SK-N-SH (cell line): ENCODE measurements around the gene ZSCAN18. TPM values are rescaled to one million over a fixed set of nuclear protein-coding genes. Genes with fewer than 3 reads are reported as not detected.

Experiments used
- CTCF ChIA-PET: fragments of 300-600, 350-600 bp; formaldehyde crosslinking; extraction: SDS; loops from one replicate; lab custom pipeline; 2021; lab: Yijun Ruan, JAX
- POLR2A ChIA-PET: fragments of 350-600 bp; sonication (Branson Sonifier 250); formaldehyde crosslinking; extraction: SDS; loops from one replicate; lab custom pipeline; 2020; ENCODE audit warnings: antibody characterized with exemption, inconsistent platforms; lab: Yijun Ruan, JAX
- DNase-seq: peaks from one replicate; pipeline ENCODE4 v3.0.0; 2012
- H2AFZ ChIP-seq: fragments of 200-600 bp; sonication (generic); 2 replicates; pipeline ENCODE4 v1.8.1; 2016; ENCODE audit warnings: antibody characterized with exemption, mild to moderate bottlenecking, low read depth
- H3F3A ChIP-seq: fragments of 200-600 bp; sonication (generic); replicated peaks from 2 replicates; pipeline ENCODE3; 2016; ENCODE audit warnings: antibody characterized with exemption, mild to moderate bottlenecking; ENCODE audit not compliant: insufficient read depth
- H3K27ac ChIP-seq, 2 experiments: fragments of 200-500 bp in 1 of 2; fragments of 200-600 bp in 1 of 2; sonication (Bioruptor generic) in 1 of 2; sonication (generic), shearing (Covaris generic) in 1 of 2; 2 replicates each; pipeline versions ENCODE4 v1.5.1 to v1.6.1; 2014 to 2016; ENCODE audit warnings: low read depth in 2 of 2, inconsistent platforms in 1 of 2, low read length in 1 of 2, mild to moderate bottlenecking in 1 of 2, mixed read lengths in 1 of 2
- H3K27me3 ChIP-seq: fragments of 200-600 bp; sonication (generic), shearing (Covaris generic); 2 replicates; pipeline ENCODE4 v1.6.1; 2016; ENCODE audit warnings: mixed run types; ENCODE audit not compliant: insufficient read depth
- H3K36me3 ChIP-seq, 2 experiments: fragments of 200-500 bp in 1 of 2; fragments of 200-600 bp in 1 of 2; sonication (Bioruptor generic) in 1 of 2; sonication (generic) in 1 of 2; replicated peaks in 1 of 2; 2 replicates each; pipeline versions ENCODE3 to v1.5.1; 2014 to 2016; ENCODE audit warnings: low read length in 1 of 2, mild to moderate bottlenecking in 1 of 2; ENCODE audit not compliant: insufficient read depth in 2 of 2, control insufficient read depth in 1 of 2
- H3K4me1 ChIP-seq, 2 experiments: fragments of 200-500 bp in 1 of 2; fragments of 200-600 bp in 1 of 2; sonication (Bioruptor generic) in 1 of 2; sonication (generic), shearing (Covaris generic) in 1 of 2; 2 replicates each; pipeline versions ENCODE4 v1.5.1 to v1.6.1; 2014 to 2016; ENCODE audit warnings: low read depth in 1 of 2, low read length in 1 of 2, mixed run types in 1 of 2; ENCODE audit not compliant: insufficient read depth in 2 of 2, control insufficient read depth in 1 of 2
- H3K4me2 ChIP-seq: fragments of 200-600 bp; sonication (generic), shearing (Covaris generic); 2 replicates; pipeline ENCODE4 v1.6.1; 2017; ENCODE audit warnings: mixed run types
- H3K4me3 ChIP-seq, 2 experiments: fragments of 200-500 bp in 1 of 2; fragments of 200-600 bp in 1 of 2; sonication (Bioruptor generic) in 1 of 2; sonication (generic), shearing (Covaris generic) in 1 of 2; 2 replicates each; pipeline versions ENCODE4 v1.5.1 to v1.8.1; 2014 to 2016; ENCODE audit warnings: low read depth in 2 of 2, inconsistent platforms in 1 of 2, low read length in 1 of 2, mild to moderate bottlenecking in 1 of 2, mixed read lengths in 1 of 2, moderate library complexity in 1 of 2
- H3K79me2 ChIP-seq: fragments of 200-600 bp; sonication (generic); 2 replicates; pipeline ENCODE4 v1.8.1; 2017; ENCODE audit warnings: mild to moderate bottlenecking; ENCODE audit not compliant: insufficient read depth
- H3K9ac ChIP-seq: fragments of 200-600 bp; sonication (generic); 2 replicates; pipeline ENCODE4 v1.6.1; 2017; ENCODE audit warnings: mixed run types
- H3K9me2 ChIP-seq: fragments of 200-600 bp; sonication (generic); 2 replicates; pipeline ENCODE4 v1.6.1; 2017; ENCODE audit warnings: mixed run types
- H3K9me3 ChIP-seq: fragments of 200-600 bp; sonication (generic); 2 replicates; pipeline ENCODE4 v1.6.1; 2017; ENCODE audit warnings: mixed run types, mild to moderate bottlenecking, moderate library complexity
- H4K20me1 ChIP-seq: fragments of 200-600 bp; sonication (generic); 2 replicates; pipeline ENCODE4 v1.6.1; 2017; ENCODE audit warnings: mild to moderate bottlenecking, mixed run types; ENCODE audit not compliant: insufficient read depth
- EZH2phosphoT487 ChIP-seq: fragments of 200-600 bp; sonication (generic); IDR thresholded peaks from 2 replicates; pipeline ENCODE4 v1.6.1; 2017; ENCODE audit warnings: low read depth, mixed run types, mild to moderate bottlenecking, antibody characterized with exemption, moderate library complexity, borderline replicate concordance
- FOXJ3 ChIP-seq: sonication (generic); formaldehyde crosslinking; IDR thresholded peaks from 2 replicates; pipeline ENCODE4 v1.5.1; 2020; ENCODE audit warnings: mild to moderate bottlenecking, missing genetic modification reagents
- GABPA ChIP-seq: IDR thresholded peaks from 2 replicates; pipeline ENCODE4 v1.4.0; 2012; ENCODE audit warnings: low read depth, mild to moderate bottlenecking
- JUND ChIP-seq: IDR thresholded peaks from 2 replicates; pipeline ENCODE4 v1.4.0; 2012
- MXI1 ChIP-seq: IDR thresholded peaks from 2 replicates; pipeline ENCODE4 v1.6.1; 2012; ENCODE audit warnings: mild to moderate bottlenecking, low read depth, low read length, improper control_type of control experiment
- NFIC ChIP-seq: IDR thresholded peaks from 2 replicates; pipeline ENCODE4 v1.4.0; 2012; ENCODE audit warnings: borderline replicate concordance
- NRF1 ChIP-seq: IDR thresholded peaks from 2 replicates; pipeline ENCODE4 v1.6.1; 2012; ENCODE audit warnings: low read depth, mild to moderate bottlenecking, low read length
- PBX3 ChIP-seq: IDR thresholded peaks from 2 replicates; pipeline ENCODE4; 2012
- RCOR1 ChIP-seq: fragments of 150-350 bp; IDR thresholded peaks from 2 replicates; pipeline ENCODE4 v1.6.1; 2017; ENCODE audit warnings: antibody characterized with exemption, low read length
- REST ChIP-seq: IDR thresholded peaks from 2 replicates; pipeline ENCODE4 v1.6.1; 2012; ENCODE audit warnings: mild to moderate bottlenecking, low read depth, low read length, moderate library complexity
- RFX5 ChIP-seq: IDR thresholded peaks from 2 replicates; pipeline ENCODE4 v1.6.1; 2012; ENCODE audit warnings: mild to moderate bottlenecking, improper control_type of control experiment, low read length
- SIN3A ChIP-seq: IDR thresholded peaks from 2 replicates; pipeline ENCODE4 v1.6.1; 2012; ENCODE audit warnings: low read depth, mild to moderate bottlenecking, low read length, moderate library complexity, borderline replicate concordance
- SMC3 ChIP-seq: IDR thresholded peaks from 2 replicates; pipeline ENCODE4 v1.6.1; 2012; ENCODE audit warnings: low read depth, low read length, improper control_type of control experiment
- TCF12 ChIP-seq: IDR thresholded peaks from 2 replicates; pipeline ENCODE4 v1.4.0; 2012
- USF1 ChIP-seq: IDR thresholded peaks from 2 replicates; pipeline ENCODE4 v1.4.0; 2012; ENCODE audit warnings: low read depth, borderline replicate concordance
- WGBS: methylation state at CpG from one replicate; pipeline ENCODE4 v1.1.6; 2017; ENCODE audit warnings: low lambda C conversion rate; 5-methylcytosine and 5-hydroxymethylcytosine counted together
- polyA plus RNA-seq, 3 experiments: library from polyadenylated mRNA; depleted of rRNA; stranded (reverse); fragments of >200 nt; gene quantifications; 2 replicates each; pipeline ENCODE4 v1.2.3, GENCODE V29; 2012

The ZSCAN18 gene
- polyA plus RNA-seq, 1 of the 3 experiments (the other 2 are of a cell fraction): 26.7 TPM

GRCh38 chr19:58098682-58098998, 609 bp upstream of the ZSCAN18 start:
- Histone ChIP-seq H3K4me3 (peak overlapping the region; percentile 68 to 82), H3K9me2 (no peaks in the 10 kb centered on the region), H4K20me1 (no peaks in the 10 kb centered on the region), H3F3A (no peaks in the 10 kb centered on the region), H3K9ac (peak overlapping the region; percentile 91), H3K79me2 (no peaks in the 10 kb centered on the region), H3K27me3 (no peaks in the 10 kb centered on the region)
- CTCF ChIA-PET: interaction anchor here (0.8 to 1.0 kb wide), 2 partner anchors 15 to 57 kb away, joined by 3 read pairs; no protein-coding TSS in a partner anchor
- peak; percentile 26 for DNase-seq
- POLR2A ChIA-PET: interaction anchor here (1.5 kb wide), 1 partner anchor 96 kb away, joined by 4 read pairs; the partner anchor contains the start of gene ZNF606
- WGBS: 8% methylated on average over 2 of the region's 2 CpGs
- TF ChIP-seq PBX3: no peak
- TF ChIP-seq REST: no peak
- no peak for TF ChIP-seq MXI1
- no peak for TF ChIP-seq EZH2phosphoT487
- TF ChIP-seq RCOR1: no peak
- TF ChIP-seq JUND: no peak
- no peak for TF ChIP-seq FOXJ3 (CRISPR knock-in tag)
- TF ChIP-seq SMC3: no peak
- TF ChIP-seq TCF12: no peak
- TF ChIP-seq GABPA: no peak
- TF ChIP-seq USF1: no peak
- TF ChIP-seq NFIC: no peak
- no peak for TF ChIP-seq SIN3A
- TF ChIP-seq RFX5: no peak
- TF ChIP-seq NRF1: no peak
- TF ChIP-seq, all 33 proteins: peak for 0
- Histone ChIP-seq H3K27ac (peak overlapping the region in 1 of 2 experiments; percentile 86; a peak in 2 of 4 replicates), H3K36me3 (no peaks in the 10 kb centered on the region), H2AFZ (peak overlapping the region; percentile 85; the same call in 1 of the 2 replicates), H3K9me3 (no peaks in the 10 kb centered on the region), H3K4me2 (peak overlapping the region; percentile 95), H3K4me1 (peaks cover 0 to 11% of the 10 kb centered on the region in 2 experiments; a peak in 1 of 4 replicates)
